ENCODE results near the gene XRCC2.

DNA sequence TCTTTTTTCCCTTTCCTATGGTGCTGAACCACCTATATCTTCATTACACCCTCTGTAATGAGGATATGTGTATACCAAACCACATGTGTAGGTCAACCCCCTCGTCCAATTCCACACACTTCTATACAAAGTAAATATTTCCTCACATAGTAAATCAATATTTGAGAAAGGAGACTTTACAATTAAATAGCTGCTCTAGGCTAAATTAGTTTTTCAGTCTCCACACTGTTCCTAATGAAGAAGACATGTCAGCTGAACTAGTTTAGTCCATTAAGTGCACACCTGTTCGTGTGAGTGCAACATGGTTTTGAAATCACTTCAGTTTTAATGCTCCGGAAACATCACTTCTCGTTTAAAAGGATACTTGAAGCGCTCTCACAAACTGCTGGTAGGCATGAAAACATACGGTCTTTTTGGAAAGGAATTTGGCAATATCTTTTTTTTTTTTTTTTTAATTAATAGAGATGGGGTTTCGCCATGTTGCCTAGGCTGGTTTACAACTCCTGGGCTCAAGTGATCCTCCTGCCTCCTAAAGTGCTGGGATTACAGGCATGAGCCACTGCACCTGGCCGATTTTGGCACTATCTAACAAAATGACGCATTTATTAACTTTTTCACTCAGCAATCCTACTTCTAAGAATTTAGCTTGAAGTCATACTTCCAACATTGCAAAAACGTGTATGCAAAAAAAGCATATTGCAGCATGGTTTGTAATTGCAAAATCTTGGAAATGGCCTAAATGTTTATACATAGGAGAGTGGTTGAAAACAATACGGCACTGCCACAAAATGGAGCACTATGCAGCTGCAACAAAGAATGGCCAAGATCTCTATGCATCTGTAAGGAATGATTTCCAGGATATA, 2.1 kb upstream of the XRCC2 start:
- TF ChIP-seq, protein P1, sequence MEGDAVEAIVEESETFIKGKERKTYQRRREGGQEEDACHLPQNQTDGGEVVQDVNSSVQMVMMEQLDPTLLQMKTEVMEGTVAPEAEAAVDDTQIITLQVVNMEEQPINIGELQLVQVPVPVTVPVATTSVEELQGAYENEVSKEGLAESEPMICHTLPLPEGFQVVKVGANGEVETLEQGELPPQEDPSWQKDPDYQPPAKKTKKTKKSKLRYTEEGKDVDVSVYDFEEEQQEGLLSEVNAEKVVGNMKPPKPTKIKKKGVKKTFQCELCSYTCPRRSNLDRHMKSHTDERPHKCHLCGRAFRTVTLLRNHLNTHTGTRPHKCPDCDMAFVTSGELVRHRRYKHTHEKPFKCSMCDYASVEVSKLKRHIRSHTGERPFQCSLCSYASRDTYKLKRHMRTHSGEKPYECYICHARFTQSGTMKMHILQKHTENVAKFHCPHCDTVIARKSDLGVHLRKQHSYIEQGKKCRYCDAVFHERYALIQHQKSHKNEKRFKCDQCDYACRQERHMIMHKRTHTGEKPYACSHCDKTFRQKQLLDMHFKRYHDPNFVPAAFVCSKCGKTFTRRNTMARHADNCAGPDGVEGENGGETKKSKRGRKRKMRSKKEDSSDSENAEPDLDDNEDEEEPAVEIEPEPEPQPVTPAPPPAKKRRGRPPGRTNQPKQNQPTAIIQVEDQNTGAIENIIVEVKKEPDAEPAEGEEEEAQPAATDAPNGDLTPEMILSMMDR (IDR thresholded peaks at IDR 0.05): no peak
- no peak for TF ChIP-seq POLR2A (IDR thresholded peaks at IDR 0.05)
